Measurements from ENCODE around the gene FRMD1.

GRCh38 chr6:168100011-168100802 lies 21.2 kb upstream of the FRMD1 start:
- TF ChIP-seq POLR2A (IDR thresholded peaks at IDR 0.05; ENCODE audit: low read depth, low read length) (no peak), POLR2AphosphoS5 (IDR thresholded peaks at IDR 0.05; ENCODE audit: low read depth, low read length) (no peak), TAF1 (IDR thresholded peaks at IDR 0.05; ENCODE audit: low read depth, low read length) (no peak), SPI1 (IDR thresholded peaks at IDR 0.05; ENCODE audit: low read depth, low read length) (no peak), POU2F2 (IDR thresholded peaks at IDR 0.05; ENCODE audit: low read depth, low read length) (no peak)
